Renal cortex interstitium (tissue), 11 donors: ENCODE measurements around the gene FBXL17. TPM values are rescaled to one million over a fixed set of nuclear protein-coding genes. Genes with fewer than 3 reads are reported as not detected.

Experiments used
- DNase-seq, 11 donors: peaks; one replicate each; pipeline ENCODE4 v3.0.0-alpha.2; 2013; ENCODE audit warnings: low read depth in 9 of 11, low spot score in 4 of 11; ENCODE audit errors: extremely low read depth in 1 of 11
- polyA plus RNA-seq, 3 donors: library from polyadenylated mRNA; unstranded; fragments of 120-200 nt; gene quantifications; one replicate each; pipeline ENCODE4 v1.2.1, GENCODE V29; 2013; ENCODE audit not compliant: insufficient read length in 3 of 3

Gene FBXL17
- polyA plus RNA-seq, 3 donors: 27.2 to 33.6 (median 30.4) TPM

DNA sequence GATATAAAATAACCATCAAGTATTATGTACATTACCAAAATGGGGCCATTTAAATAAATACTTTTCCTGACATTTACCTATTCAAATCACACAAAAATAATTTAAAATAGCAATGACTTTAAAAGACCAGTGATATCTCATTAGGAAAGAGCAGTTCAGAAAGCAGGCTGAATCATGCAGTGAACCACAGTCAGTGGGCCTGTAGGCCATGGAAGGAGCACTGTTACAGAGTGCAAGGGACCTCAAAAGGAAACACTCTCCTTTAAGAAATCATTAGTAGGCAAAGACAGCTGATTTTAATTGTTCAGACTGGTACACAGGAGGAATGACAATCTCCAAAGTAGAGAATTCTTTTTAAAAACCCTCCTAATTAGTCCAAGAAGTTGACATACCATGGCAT is 427.6 kb downstream of the FBXL17 start:
- no peak for DNase-seq

DNA sequence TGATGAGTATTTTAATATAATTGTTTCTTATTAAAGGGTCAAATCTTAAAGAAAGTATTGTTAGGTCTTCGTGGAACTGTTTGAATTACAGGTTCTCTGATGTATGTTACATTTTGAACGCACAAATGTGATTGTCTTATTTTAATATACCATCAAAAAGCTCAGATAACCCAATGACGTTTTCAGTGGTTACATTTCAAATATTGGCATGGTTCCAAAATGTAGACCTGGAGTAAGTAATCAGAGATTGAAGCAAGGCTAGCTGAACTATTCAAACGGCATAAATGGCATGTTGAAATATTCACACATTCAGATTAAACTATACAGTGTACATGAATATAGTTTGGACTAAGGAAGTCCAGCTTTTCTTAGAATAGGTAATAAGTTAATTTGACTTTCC is 429.4 kb downstream of the FBXL17 start:
- no peak for DNase-seq

DNA sequence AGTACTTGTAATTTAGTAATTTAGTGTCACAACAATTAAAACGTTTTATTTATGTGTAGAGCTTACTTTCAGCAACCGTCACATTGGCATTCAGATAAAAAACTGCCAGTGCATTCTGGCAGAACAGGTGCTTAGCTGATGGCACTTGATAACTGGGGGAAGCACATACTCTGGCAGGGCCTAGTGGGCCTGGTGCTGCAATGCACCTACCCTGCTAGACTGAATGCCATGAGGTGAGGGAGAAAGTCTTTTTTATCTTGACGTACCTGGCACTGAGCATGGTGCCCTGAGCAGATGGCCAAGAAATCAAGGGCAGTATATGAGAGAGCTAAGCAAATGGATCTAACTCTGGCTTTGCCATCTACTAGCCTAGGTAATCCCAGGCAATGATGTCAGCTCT is 430.6 kb downstream of the FBXL17 start:
- DNase-seq: no peak

DNA sequence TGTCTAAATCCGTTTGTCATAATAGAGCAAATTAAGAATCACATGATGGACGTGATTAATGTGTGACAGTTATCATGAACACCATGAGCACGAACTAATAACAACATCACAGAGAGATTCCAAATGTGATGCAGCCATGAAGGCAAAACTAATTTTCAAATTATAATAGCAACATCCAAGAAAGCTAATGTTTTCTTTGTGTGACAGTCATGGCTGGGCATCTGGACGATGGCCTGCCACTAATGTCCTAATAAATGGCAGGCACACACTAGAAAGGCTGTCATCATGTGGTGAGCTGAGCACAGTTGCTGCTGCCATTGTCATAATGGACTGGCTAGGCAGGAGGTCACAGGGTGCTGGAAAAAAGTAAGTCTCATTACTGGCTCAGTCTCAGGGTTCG is 431.1 kb downstream of the FBXL17 start:
- DNase-seq: no peak

DNA sequence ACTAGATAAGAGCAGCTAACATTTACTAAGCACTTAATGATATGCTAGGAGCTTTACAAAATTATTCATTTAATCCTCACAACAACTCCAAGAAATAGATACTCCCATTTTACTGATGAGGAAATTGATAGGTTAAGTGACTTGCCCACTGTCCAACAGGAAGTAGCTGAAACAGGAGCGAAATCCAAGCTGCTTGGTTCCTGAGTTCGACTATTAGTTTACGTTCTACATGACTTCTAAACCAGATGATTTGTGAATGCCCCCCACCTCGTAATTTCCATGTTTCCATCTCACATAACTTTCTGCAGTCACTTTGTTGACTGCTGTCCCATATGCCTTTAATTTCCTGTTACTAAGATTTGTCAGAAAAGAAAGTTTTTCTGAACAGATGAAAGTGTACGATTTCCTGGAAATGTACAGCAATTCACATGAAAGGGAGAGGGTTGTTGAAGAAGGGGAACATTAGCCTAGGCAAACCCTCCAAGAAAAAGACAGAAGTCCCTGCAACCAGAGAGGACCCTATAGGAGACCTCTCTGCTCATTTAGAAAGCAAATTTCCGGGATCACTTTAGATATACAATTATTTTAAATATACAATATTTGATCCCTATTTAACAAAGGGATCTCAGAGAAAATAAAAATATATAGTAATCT is 432.1 kb downstream of the FBXL17 start:
- DNase-seq: no peak

DNA sequence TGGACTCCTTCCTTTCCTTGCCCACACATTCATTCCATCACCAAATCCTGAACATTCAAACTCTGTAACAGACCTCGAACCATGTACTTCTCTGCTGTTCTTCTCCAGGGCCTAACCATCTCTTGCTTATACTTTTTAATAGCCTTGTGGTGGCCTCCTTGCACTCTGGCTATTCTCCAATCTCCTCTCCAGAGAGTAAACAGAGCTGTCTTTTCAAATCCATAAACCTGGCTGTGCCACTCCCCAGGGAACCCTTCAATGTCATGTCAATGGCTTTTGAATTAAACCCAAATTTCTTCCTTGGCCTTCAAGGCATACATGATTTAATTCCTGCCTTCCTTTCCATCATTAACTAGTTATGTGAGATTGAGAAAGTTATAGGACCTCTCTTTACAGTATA is 433.5 kb downstream of the FBXL17 start:
- no peak for DNase-seq

DNA sequence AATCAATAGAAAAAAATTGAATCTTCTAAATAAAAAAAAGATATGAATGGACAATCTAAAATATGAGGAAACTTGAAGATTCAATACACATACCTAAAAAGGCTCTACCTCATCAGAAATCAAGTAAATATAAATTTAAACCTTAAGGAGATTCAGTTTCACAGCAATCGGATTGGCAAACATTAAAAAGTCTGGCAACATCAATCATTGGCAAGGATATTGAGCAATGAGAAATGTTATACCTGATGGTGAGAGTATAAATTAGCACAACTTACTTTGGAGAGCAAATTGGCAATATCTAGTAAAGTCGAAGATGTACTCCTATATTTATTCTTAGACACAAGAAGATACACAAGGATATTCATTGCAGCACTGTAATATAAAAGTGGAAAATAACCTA is 436.8 kb downstream of the FBXL17 start:
- no peak for DNase-seq

DNA sequence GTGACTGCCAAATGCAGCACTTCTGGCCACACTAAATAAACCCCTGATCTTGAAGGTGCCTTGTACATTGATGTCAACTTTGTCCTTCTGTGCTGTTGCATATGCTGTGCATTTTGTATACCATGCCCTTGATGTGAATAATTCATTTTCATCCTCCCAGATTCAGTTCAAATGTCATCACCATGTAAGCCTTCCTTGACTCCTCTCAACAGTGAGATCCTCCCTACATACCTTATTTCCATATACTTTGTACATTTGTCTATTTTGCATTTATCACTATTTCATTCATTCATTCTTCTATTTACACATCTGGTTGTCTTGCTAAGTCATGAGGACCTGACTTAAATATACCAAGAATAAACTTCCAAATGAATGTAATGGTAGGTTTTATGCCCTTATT is 438.0 kb downstream of the FBXL17 start:
- DNase-seq: no peak

DNA sequence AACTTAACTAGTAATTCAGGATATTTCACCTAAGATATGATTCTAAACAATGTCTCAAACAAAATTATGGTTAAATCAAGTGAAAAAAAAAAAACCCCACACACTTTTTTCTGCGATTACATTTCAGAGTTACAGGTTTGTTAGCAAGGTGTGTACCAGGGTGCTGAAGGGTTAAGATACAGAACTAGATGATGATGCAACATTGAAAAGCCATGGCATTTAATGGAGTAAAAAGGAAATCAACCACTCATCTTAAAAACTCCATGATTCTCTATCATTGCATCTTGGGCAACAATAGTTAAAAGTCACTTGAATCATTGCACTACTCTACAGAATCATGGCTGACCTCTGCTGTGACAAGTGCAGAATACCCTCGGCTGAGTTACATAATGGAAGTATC is 440.9 kb downstream of the FBXL17 start:
- DNase-seq: no peak

DNA sequence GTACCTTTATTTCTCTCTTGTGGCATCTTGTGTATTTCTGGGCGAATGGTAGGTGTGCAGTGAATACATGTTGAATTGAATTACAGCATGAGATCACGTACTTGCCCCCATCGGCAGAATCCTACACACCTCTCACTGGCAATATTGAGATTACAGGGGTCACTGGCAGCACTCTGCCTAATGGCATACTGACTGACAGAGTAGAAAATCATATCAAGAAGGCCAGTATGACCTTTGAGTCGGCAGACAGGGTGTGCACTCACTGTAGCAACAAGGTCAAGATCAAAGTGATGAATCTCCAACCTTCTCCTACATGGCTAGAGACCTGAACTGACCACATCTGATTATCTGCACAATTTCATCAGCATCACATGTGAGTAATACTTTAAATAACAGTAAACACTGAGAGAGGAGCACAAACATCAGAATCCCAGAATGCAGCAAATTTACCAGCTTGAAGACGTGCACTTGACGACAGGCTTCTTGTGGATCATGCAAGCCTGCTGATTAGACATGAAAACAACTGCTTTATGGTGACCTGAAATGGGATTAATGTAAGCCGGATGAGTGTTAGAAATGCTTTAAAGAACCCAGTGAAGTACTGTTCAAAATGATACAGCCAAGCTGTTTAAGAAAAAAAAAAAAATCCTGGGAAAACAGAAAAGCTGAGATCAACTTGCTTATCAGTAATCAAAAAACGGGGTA is 444.1 kb downstream of the FBXL17 start:
- DNase-seq: peak in 1 of 11 donors; percentile 10

DNA sequence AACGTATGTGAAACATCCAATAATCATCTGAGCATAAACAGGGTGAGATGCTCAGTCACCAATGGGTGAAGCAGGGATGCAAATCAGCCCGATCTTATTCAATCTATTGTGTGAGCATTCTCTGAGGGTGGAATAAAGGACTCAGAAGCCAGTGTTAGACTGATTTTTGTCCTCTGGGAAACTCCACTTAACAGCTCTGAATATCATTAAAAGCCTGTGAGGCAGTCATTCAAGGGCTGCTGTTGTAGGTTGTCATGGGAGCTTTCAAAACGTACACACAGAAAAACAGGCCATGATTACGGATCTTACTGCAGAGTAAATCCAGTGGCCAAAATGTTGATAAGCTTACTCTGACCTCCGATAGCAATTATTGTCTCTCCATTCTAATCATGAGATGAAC is 444.7 kb downstream of the FBXL17 start:
- DNase-seq: peak in 4 of 11 donors; percentile 17 to 51 (median 26)

DNA sequence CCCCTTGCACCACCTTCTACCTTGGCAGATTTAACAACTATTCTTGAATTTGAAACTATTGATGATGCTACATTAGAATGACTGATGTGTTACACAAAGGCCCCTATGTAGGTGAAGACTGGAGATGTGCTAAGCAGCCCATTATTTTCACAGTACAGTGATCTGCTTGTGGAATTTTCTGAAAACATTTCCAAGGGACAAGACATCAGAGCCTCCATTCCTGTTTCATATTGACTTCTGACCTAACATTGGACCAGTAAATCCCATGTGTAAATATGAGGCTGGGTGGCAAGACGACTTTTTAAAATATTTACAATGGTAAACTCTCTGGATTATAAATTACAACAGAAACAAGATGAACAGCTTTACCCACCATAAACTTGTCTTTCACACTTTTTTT is 445.4 kb downstream of the FBXL17 start:
- DNase-seq: no peak

DNA sequence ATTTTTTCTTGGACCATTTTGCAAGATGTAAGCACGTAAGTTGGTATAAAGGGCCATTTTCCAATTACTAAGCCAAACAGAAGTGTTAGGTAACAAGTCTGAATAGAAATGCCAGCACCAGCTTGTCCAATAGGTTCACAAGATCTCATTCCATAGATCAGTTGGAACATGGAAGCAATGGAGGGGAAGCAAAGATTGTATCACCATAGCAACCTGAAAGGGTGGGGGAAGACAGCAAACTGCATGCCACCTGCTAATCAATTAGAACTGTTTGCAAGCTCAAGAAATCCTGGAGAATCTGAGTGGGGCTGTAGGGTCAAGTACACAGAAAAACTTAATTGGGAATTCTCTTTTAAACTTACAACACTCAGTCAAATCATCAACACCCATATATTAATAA is 446.3 kb downstream of the FBXL17 start:
- no peak for DNase-seq

DNA sequence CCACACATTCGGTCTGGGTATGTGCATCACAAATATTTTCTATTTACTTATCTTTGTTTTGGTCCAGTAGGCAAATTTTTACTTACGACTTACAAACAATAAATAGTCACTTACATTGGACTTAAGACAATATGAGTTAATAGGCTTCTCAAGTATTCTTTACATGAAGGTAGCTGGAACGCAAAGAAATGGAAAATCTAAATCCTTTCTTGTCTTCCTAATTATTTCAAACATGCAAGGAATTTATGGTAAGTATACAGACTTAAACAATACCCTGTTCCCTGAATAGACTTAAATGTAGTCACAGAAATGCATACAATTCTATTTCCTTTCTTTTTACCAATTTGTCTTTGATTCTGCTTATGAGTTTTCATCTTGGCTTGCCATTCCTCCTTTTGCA is 448.6 kb downstream of the FBXL17 start:
- DNase-seq: no peak

DNA sequence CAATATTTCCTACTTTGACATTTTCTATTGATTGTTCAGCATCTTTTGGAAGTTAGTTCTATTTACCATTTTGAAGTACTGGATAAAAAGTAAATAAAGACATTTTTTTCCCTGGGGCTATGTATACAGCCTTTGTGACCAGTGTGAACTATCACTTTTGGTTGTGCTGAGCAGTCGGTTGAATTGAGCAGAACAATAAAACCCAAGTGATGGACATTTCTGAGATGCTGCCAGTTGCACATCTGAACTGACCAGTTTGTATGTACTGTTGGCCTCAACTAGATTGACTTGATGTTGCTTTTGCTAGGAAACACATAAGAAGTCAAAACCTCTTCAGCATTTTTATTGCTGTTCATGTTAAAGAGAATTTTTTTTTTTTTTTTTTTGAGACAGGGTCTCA is 451.0 kb downstream of the FBXL17 start:
- no peak for DNase-seq

DNA sequence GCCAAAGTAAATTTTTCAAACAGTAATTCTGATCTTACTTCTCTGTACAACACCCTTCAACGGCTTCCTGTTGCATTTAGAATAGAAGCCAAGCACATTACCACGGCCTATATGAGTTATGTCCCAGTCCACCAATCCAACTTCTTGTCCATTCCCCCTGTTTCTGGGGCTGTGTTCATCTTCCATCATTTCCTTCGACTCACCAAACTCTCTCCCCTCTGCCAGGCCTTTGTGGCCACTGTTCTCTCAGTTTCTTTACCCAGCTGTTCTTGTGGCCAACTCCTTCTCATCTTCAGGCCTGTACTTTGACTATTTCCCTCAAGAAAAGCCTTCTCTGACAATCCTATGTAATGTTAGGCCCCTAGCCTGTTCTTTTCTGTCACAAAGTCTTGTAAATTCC is 451.8 kb downstream of the FBXL17 start:
- DNase-seq: no peak

DNA sequence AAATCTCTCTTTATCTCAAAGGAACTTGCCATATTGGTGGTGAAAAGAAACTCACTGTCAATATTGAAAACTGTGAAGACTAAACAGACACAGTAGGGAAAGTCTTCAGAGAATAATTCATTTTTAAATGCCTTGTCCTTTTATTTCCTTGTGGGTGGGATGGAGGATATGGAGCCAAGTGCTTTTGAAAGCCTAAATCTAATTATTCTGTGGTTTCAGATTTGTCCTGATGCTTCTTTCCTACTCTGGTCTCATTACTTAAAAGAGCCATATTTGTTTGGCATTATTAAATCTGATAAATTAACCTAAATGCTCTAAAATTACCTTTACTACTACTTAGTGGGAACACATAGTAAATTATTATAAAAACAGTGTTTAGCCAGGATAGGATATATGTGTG is 452.8 kb downstream of the FBXL17 start:
- no peak for DNase-seq

DNA sequence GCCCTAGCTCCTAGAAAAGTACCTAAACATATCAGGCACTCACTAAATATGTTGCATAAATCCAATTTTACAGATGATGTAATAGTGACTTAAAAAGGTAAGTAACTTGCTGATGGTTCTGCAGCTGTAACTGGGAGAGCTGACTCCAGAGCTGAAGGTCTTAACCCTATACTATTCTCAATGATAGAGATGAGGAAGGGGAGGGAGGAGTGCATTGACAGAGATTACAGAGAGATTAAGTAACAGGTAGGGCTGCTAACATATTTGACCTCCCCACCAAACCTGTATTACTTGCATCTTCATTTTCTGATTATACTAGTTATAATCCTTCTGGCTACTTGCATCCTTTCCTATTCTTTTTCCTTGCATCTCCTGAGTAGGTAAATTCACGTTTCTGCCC is 455.8 kb downstream of the FBXL17 start:
- DNase-seq: no peak

DNA sequence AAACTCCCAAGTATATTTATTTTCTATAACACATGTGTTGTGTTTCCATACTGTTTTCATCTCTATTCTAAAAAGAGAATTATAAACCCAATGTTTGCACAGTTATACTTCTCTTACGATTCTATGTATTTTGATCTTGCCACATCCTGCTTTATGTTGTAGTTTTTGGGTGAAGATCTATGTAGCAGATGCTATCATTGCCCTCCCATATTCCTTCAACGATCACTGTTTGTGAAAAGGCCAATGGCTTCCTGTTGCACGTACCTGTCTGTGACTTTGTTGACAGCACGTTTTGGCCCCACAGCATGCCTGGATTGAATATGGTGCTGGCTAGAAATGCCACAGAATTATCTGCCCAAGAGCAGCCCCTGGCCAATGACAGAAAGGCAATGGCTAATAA is 456.7 kb downstream of the FBXL17 start:
- DNase-seq: no peak

DNA sequence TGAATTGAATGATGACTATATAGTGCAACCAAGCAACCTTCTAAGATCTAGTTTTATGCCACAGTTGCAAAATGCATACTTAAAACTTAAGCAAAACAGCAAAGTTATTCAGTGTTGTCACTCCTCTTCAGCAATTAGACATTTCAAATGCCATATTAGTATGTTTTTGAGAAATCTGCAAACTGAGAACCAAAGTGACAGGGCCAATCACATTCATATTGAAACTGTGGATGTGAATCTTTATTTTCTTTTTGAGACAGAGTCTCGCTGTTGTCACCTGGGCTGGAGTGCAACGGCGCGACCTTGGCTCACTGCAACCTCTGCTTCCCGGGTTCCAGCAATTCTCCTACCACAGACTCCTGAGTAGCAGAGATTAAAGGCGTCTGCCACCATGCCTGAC is 461.9 kb downstream of the FBXL17 start:
- no peak for DNase-seq

DNA sequence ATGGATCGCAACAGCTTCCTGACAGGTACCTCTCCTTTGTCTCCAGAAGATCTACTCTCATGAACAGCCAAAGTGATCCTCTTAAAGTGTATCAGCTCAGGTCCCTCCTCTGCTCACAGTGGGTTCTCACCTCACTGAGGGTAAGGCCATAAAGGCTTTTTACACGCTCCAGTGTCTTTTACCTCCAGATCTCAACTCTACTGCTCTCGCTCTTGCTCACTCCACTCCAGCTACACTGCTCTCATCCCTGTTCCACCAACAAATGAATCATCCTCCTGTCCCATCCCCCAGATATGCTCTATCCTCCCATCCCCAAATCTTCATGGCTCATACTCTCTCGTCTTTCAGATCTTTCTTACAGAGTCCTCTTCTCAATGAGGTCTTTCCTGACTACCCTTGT is 462.5 kb downstream of the FBXL17 start:
- no peak for DNase-seq
